ENCODE measurements around the gene MAP7.
"Not testable (repeated sequence)": the region's sequence is repeated elsewhere in the genome, so short reads cannot be mapped to it uniquely, and the experiment has no call there.

The MAP7 gene

DNA sequence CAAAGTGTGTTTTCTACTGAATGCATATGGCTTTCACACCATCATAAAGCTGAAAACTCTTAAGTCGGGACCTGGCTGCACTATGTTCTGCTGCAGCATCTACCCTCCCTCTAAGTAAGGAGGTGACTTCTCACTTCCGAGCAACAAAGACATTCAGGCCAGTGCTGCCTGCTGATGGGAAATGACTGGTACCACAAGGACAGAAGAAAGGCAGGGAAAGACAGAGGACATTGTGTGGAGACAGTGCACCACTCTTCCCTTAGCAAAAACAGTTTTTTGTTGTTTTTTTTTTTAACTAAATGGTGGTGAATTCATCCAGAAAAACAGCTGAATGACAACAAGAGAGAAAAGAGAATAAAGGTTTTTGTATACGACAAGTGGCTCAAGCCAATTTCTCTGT lies 81.5 kb downstream of the MAP7 start:
- DNase-seq (ENCODE audit: low read depth in 3 of 3), result no peak

DNA sequence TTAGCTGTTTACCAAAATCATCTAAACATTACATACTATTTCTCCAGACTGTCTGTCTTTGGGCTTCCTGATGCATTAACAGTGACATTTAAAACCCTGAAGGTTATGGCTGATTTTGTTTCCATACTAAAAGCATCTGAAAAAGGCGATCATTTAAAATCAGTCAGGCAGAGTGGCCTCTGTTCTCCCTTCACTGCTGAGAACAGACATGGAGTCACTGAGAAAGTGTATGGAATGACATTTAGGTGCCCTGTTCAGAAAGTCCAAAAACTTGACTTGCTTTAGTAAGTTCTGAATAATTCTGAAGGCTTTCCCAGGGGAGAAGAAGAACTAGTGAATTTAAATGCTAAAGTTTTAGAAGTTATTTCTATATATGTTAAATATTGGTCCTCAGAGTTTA lies 83.0 kb downstream of the MAP7 start:
- DNase-seq (ENCODE audit: low read depth in 3 of 3), result no peak

DNA sequence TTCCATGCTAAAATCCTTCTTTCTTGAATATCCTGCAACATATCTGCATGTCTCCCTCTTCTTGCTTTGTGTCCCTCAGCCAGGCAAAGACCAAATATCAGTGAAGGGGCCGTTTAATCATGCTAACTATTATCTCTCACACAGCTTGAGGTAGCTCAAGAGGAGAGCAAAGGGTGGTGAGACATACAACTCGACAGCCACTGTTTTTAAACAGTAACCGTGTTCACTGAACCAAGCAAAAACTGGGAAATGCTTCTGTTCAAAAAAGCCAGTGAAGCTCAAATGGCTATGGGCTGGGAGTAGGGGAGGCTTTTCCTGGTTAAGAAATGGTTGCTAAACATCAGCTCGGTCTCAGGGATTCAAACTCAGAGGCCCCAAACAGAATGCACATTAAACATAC lies 83.4 kb downstream of the MAP7 start:
- DNase-seq (ENCODE audit: low read depth in 3 of 3), result no peak

DNA sequence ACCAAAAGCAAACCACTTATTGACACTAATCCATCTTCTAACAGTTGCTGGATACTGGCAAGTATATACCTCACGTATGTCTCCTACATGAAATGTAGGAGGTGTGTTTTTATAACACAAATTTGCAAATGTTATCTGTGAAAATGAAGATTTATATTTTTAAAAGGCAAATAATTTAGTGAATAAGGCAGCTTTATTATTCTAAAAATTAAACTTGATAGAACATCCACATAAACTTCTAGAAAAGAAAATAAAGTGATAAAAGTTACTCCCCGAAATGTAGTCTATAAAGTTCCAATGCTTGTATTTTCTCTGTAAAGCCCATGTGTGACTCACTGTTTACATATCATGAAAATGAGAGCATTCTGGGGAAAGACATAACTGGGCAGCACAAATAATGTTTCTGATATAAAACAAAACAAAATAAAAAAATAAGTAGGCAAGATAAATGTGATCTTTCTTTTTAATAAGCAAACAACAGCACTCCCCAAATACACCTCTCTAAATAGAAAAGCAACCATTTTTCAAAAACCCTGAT lies 84.4 kb downstream of the MAP7 start:
- DNase-seq (ENCODE audit: low read depth in 3 of 3), result no peak

DNA sequence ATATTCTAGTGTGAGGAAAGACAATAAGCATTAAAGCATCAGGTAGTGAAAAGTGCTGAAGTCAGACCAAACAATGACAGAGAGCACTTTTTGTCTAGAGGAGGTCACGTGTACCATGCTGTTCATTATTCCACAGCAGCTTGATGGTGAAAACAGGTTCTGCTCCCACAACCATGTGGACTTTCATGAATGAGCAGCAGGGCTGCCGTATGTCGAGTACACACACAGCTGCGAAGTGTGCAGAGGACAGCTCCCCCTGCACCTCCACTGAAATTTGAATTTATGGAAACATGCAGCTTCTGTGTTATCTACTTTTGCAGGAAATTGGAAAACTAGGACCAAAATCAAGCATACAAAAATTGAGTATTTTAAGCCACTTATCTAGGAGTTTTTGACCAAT lies 85.3 kb downstream of the MAP7 start:
- DNase-seq (ENCODE audit: low read depth in 3 of 3), result no peak

DNA sequence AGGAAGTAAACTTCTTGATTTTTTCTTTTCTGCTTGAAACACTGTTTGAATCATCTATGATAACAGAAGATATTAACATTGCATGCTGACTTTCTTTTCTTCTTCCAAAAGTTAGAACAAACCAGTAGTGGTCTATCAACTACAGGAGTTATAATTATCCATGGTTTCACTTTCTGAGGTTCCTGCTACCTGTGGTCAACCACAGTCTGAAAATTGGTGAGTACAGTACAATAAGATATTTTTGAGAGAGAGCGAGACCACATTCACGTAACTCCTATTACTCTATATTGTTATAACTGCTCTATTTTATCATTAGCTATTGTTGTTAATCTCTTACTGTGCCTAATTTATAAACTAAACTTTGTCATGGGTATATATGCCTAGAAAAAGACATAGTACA lies 86.1 kb downstream of the MAP7 start:
- no peak for DNase-seq (ENCODE audit: low read depth in 3 of 3)

DNA sequence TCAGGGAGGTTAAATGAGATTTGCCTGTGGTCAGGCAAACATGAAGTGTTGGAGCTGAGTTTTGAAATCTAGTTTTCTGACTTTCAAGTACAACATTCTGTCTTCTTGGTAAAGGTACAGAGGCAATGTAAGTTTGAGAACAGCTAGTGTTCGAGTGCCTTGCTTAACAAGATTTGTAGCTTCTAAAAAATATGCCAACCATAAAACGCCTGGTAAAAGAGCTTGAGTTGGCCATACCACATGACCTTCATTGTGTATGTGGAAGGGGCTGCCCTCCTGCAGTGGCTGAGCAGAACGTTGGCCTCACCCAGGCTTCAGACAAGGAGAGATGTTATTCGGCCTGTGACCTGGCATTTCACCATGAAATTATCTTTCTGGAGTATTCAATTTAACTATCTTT lies 86.5 kb downstream of the MAP7 start:
- no peak for DNase-seq (ENCODE audit: low read depth in 3 of 3)

DNA sequence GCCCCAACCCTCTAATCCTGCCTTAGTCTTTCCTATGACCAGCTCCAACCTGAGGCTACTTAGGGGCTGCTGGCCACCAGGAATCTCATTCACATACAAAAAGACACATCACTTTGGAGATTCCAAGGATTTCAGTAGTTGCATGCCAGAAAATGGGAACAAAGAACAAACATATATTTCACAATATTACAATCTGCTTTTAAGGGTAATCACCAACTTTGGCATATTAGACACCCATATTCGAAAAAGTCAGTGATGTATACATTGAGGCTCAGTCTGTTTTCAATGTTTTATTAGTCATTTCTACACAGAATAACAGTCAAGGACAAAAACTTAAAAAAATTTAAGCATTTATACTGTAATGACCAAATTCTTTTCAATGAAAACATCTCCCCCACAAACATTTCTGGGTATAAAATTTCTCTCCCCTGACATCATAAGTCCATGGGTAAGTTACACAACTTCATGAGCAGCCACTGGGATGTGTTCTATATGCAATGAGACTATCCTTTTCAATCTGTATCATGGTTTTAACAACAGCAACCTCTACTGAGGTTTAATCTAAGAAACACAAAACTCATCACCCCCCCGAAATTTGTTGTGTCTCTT lies 103.5 kb downstream of the MAP7 start:
- no peak for DNase-seq (ENCODE audit: low read depth in 3 of 3)

DNA sequence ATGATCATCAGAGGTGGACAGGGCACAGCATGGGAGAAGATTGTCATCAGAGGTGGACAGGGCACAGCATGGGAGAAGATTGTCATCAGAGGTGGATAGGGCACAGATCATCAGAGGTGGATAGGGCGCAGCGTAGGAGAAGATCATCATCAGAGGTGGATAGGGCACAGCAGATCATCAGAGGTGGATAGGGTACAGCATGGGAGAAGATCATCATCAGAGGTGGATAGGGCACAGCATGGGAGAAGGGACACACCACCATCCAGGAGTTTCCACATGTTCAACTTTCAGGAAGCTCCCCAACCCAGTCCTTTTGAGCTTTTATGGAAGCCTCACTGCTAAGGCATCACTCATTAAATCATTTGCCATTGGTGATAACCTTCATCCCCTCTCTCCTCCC lies 104.1 kb downstream of the MAP7 start:
- no peak for DNase-seq (ENCODE audit: low read depth in 3 of 3)

DNA sequence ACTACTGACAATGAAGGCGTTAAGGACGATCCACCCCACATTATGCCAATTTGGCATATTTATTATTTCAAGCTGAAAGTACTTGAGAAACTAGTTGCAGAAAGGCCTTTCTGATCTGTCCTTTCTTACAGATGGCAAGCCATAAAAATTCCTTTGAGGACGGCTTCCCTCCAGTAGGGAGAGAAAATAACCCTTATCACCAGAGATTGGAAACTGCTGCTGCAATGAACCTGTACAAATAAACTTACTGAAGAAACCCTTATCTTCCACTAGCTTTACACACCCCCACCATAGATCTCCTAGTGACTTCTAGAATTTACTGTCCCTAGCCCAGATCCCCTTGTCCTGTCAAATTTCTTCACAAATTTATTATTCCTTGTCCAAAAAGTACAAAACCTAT lies 105.2 kb downstream of the MAP7 start:
- DNase-seq (ENCODE audit: low read depth in 3 of 3), result no peak

DNA sequence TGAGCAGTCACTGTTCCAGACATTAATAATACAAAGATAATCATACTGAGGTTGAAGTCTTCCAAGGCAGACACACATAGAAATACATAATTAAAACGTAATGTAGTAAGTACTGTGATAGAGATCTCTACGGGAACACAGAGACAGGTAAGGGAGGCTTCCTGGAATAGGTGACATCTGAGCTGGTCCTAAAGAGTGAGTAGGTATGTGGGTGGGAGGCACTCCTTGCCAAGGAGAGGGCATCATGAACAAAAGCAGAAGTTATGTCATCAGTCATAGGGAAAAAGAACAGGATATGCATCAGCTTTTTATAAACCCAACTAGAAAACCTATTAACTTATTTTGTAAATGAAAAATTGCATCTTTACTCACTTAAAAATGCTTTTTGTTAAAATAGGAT lies 110.0 kb downstream of the MAP7 start:
- no peak for DNase-seq (ENCODE audit: low read depth in 3 of 3)

DNA sequence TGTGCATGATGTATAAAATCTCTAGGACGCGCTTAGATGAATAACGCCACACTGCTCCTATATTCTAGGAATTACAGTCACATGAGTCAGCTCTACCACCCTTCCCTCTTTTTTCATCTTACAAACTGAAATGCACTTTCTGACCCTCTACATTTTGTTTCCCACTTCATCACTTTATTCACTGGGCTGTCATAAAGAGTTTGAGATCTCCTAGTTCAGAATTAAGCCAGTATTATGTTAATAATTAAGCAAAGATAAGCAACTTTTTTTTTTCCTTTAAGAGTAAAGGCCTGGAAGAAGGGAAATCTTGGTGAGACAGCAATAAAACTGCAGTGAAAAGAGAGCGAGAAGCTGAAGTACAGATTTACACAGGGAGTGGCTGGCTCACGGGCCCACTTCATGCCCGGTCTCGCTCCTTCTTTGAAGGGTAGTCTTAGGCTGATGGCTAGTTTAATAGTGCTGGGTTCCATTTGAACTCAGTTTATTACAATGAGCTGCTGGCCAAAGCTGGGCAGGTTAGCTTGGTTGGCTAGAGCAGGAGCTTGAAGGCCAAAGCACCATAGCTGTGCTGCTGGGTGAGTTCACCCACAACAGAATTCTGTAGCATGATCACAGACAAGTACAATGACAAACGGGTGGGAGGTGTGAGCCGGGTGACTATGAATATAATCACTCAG lies 110.6 kb downstream of the MAP7 start:
- no peak for DNase-seq (ENCODE audit: low read depth in 3 of 3)

DNA sequence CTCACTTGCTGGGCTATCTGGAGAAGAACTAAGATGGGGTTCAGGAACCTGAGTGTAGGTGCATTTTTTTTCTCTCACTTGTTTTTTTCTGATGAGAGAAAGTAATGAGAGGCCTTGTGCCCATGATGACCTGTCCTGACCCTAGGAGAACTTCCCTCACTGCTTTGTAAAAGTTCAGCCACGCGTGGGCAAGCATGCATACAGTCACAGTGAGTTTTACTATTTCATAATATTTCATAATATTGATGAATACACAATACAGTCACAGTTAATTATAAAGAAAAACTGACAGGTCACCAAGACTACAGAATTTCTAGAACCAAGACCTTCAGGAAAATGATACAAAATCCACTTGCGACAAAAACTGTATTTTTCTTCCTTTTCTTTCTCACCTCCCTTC lies 111.8 kb downstream of the MAP7 start:
- DNase-seq (ENCODE audit: low read depth in 3 of 3), result no peak

DNA sequence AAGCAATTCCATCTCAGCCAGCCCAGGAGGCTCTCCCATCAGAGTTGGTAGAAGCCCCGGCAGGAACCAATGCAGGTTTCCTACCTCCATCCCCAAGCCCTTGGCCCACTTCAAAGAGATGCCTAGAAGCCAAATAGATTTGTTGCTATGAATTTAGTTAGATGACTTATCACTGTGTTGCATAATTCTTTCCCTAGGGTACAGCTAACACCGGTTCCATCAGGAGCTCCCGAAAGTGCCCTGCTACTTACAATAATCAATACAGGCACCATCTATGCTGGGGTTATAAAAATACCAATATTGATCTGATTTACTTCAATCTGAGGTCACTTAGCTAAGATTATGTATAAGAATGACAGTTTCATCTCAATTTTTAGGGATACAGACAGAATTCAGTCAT lies 113.0 kb downstream of the MAP7 start:
- DNase-seq (ENCODE audit: low read depth in 3 of 3), result no peak

DNA sequence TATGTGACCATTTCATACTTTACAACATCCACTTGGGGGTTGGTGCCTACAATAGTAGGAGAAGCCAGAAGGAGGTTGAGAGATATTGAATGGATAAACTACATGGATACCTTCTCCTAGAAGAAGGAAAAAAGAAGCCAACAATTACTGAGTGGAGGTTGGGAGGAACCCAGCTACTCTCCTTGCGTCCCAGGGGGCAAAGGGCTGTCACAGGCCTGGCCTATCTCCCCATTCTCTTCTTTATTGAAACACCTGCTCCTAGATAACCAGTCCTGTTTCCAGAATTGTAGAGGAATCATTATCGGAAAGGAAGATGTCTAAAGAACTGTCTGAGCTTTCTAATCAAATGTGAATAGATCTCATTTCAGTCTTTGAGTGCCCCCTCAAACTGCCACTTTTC lies 115.1 kb downstream of the MAP7 start:
- DNase-seq (ENCODE audit: low read depth in 3 of 3), result no peak

DNA sequence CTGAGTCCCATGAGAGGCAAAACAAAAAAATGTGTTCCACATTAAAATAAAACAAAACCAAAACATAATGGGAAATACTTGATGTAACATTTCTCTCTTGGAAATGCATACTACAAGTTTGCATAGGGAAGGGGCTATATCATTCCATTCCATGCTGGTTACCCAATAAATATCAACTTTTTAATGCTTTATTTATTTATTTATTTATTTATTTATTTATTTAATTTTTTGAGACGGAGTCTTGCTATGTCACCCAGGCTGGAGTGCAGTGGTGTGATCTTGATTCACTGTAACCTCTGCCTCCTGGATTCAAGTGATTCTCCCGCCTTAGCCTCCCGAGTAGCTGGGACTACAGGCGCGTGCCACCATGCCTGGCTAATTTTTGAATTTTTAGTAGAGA lies 118.9 kb downstream of the MAP7 start:
- DNase-seq (ENCODE audit: low read depth in 3 of 3), result not testable (repeated sequence)

DNA sequence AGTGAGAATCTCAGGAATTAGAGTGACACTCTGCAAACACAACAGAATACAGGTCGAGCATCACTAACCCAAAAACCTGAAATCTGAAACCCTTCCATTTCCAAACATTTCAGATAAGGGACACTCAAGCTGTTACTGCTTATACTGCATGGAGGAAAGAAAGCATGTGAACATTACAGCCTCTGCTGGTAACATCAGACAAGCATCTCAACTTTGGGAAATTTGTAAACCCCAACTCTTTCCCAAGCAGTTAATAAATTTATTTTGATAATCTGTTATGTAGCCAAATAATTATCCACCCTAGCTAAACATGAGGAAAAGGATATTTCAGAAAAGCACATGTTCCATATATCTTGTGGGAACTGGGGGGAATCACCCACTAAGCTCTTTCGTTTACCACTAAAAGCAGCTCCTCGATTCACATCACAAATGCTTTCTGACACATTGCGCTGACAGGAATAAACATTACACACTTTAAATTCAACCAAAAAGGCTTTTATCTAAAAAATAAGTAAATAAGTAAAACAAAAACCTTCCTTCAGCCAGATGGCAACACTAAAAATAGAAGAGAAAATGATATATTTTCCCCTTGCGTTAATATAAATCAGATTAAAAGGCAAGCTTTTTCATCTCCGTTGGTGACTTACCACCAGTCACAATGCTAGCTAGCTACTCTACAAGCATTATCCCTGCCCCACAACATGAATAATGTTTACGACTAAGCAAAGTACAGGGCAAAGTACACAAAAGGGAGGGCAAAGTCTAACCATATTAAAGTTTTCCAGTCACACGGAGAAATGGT lies 120.8 kb downstream of the MAP7 start:
- no peak for DNase-seq (ENCODE audit: low read depth in 3 of 3)

DNA sequence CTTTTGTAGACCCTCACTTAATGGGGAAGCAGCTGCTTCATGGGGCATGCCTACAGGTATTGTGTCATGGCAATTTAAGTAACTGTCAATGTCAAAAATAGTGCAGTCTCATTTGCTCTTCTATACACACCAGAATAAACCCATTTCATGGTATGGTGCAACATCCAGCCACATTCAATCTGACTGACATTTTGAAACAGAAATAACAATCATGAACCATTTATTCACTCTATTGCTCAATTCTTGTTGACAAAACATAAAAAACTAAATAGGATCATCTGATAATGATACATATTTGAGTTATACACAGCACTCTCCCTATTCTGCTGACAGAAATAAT lies 122.9 kb downstream of the MAP7 start:
- no peak for DNase-seq (ENCODE audit: low read depth in 3 of 3)

DNA sequence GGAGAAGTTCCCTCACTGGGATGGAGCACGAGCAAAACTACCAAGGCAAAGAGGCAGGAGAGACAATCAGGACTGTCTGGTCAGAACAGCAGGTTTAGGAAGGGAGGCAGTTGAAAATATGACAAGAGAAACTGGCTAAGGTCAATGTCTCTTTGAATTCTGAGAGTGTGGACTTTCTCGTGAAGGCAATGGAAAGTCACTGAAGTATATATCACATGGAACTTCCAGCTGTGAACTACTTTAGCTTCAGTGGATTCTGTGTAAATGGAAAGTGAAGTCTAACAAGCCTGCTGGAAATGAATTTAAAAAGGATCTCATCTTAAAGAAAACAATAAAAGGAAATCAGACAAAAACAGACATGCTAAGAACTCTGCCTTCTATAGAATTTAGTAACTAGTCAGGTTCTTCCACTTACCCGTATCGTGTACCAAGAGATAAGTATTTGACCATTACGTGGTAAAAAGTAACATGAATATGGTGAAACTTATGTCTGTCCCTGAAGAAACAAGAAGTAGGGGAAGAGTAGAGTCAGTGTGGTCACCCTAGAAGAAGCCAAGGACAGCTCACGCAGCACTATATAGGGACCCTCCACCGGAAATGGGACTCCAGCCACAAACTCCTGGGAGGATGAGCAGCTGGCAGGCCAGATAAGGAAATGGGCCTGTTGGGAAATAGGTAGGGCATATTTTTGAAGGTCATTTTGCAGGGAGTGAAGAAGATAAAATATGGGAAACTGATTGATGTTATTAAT lies 123.4 kb downstream of the MAP7 start:
- DNase-seq (ENCODE audit: low read depth in 3 of 3), result no peak

DNA sequence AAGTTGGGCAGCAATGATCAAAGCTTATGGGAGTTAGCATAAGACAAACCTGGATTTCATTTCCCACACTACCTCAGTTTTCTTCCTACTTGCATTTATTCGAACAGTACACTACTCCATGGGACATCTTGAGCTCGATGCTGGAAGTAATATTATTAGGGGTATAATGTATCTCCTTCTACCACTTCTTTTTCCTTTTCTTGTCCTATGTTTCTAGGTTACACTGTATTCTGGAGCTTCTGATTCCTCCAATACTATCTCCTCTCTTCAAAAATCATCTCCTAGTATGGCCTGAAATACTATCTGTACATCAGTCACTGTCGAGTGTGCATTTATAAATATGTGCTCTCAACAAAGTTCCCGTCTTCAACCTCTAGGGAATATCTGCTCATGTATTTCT lies 124.4 kb downstream of the MAP7 start:
- no peak for DNase-seq (ENCODE audit: low read depth in 3 of 3)

DNA sequence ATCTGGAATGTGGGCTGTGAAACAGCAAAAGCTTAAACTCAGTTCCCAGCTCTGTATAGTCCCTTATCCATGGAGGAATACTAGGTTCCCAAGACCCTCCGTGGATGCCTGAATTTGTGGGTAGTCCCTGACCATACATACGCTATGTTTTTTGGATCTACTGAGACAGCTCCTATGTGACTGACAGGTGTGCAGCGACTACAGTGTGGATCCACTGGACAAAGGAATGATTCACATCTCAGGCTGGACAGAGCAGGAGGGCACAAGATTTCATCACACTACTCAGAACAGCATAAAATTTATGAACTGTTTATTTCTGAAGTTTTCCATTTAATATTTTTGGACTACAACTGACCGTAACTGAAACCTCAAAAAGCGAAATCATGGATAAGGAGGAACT lies 125.3 kb downstream of the MAP7 start:
- DNase-seq (ENCODE audit: low read depth in 3 of 3), result no peak

DNA sequence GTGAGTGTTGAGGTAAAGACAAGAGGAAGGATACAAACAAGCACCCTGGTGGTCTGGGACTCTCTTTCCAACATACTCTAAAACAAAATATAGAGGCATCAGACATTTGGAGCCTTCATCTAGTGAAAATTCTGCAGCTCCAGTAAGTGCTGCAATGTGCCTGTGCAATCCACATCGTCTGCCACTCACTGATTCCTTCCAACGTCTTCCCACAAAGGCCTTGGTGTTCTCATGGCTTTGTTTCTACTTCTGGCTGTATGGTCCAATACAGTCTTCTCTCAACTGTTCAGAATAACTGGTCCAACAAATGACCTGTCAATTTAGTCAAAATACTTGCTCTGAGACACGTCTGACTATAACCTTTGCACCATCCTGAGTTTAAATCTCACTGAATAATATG lies 125.8 kb downstream of the MAP7 start:
- no peak for DNase-seq (ENCODE audit: low read depth in 3 of 3)

Data from stimulated activated CD4-positive, alpha-beta T cell treated with anti-CD3 and anti-CD28 coated beads, TNF-alpha, amount 100 ng/mL, for 48 hours (primary cell).